GM12872 (cell line): ENCODE data around the gene PANX1.

Source experiments
- CTCF ChIP-seq: IDR thresholded peaks from 3 replicates; pipeline ENCODE4 v1.5.1; 2011; ENCODE audit warnings: low read depth, mild to moderate bottlenecking, low read length, moderate library complexity; ENCODE audit not compliant: insufficient read depth

PANX1 gene

GRCh38 chr11:94128746-94129511 lies at the start of gene PANX1:
Gene PANX1, plus strand, starts transcription at chr11:94128841. Its CDS starts 472 bp downstream, at chr11:94129313.
- TF ChIP-seq CTCF = no peak

GRCh38 chr11:94084164-94084563 lies 44.5 kb upstream of the PANX1 start:
- no peak for TF ChIP-seq CTCF

- no peak for TF ChIP-seq CTCF
These were observed 39.7 kb upstream of the PANX1 start for GRCh38 chr11:94088906-94089305.

- TF ChIP-seq CTCF = no peak
These were observed 39.3 kb upstream of the PANX1 start for GRCh38 chr11:94089341-94089740.

GRCh38 chr11:94090401-94090800 lies 38.2 kb upstream of the PANX1 start:
- no peak for TF ChIP-seq CTCF

- TF ChIP-seq CTCF = no peak
These were observed 37.5 kb upstream of the PANX1 start for GRCh38 chr11:94091091-94091490.

- TF ChIP-seq CTCF = no peak
These were observed 28.4 kb upstream of the PANX1 start for GRCh38 chr11:94100253-94100652.
